ENCODE measurements around the gene ZFP64. TPM values are rescaled to one million over a fixed set of nuclear protein-coding genes. Genes with fewer than 3 reads are reported as not detected.
A peak's percentile ranks its signal among the peaks of the same experiment; 100 is the strongest.

Gene ZFP64
- total RNA-seq: 10 to 100 TPM; 13.2 to 16.3 (median 13.4) TPM

- Histone ChIP-seq H3K27me3 (no peaks in the 10 kb centered on the region), H3K36me3 (peaks cover 5 to 6% of the 10 kb centered on the region in 2 donors), H3K9me3 (no peaks in the 10 kb centered on the region), H3K4me3 (replicated peaks in 1 of 3) (peak within 1 kb of the TSS; percentile 49 to 97 (median 80)), H3K4me1 (peaks cover 4 to 13% of the 10 kb centered on the region in 2 donors), H3K27ac (peak within 1 kb of the TSS; percentile 74 to 95 (median 80))
- intact Hi-C loops (cut with DNase I): no loop called here
- 0% methylated on average over 23 to 38 of the region's 70 CpGs for WGBS, 2 donors
- DNase-seq: peak; percentile 61 to 73
- TF ChIP-seq POLR2A (IDR thresholded peaks at IDR 0.05) (peak in 1 of 2 donors; percentile 67), CTCF (IDR thresholded peaks at IDR 0.05) (peak in 5 of 6 experiments; percentile 25 to 51 (median 32))
Measured at GRCh38 chr20:52191132-52191915, at the start of gene ZFP64. TSS of gene ZFP64 (minus strand) at chr20:52191779. CDS start at chr20:52191636, 143 bp downstream.

DNA sequence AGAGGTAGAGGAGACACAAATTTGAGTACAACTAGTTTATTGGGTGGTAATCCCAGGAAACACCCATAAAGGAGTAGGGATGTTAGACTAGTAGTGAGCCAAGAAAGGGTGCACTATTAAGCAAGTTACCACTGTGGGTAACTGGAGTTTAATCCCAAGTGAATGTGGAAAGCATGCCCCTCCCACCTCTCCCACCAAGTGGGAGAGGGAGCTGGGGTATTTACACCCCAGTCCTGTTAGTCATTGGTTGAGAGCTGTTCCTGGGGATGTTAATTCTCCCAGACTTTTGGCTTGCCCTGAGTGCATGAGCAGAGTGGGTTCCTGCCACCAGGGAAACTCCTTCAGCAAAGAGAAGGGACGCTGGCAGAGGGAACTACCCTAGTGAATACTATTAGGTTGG, 49.2 kb upstream of the ZFP64 start:
- 83 to 85% methylated on average over 1 of the region's 1 CpG for WGBS, 2 donors
- TF ChIP-seq POLR2A (IDR thresholded peaks at IDR 0.05) (no peak), CTCF (IDR thresholded peaks at IDR 0.05) (no peak)
- intact Hi-C loops (cut with DNase I): no loop called here

DNA sequence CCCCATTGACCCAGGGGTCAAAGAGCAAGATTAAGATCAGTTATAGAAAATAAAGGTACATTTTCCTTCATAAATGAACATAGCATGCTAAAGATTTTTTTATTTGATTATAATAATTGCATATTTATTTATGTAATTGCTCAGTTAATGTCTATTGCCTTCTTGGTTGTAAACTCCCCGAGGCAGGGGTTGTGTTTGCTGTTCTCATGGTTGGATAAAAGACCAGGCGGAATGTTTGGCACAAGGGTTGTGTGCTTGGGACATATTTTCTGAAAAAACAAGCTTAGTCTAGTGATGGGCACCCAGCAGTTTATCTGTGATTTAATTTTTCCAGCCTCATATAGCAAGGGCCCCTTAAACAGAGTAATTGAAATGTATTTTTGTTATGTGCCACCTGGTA, 47.5 kb upstream of the ZFP64 start:
- H3K9me3 ChIP-seq: no peaks in the 10 kb centered on the region
- no peak for DNase-seq
- H3K4me1 ChIP-seq: no peaks in the 10 kb centered on the region
- no peak overlapping the region for H3K27ac ChIP-seq
- H3K27me3 ChIP-seq: no peaks in the 10 kb centered on the region
- WGBS, 2 donors: 89 to 91% methylated on average over 2 of the region's 2 CpGs
- H3K36me3 ChIP-seq: no peaks in the 10 kb centered on the region
- intact Hi-C loops (cut with DNase I): no loop called here
- no peak overlapping the region for H3K4me3 ChIP-seq (replicated peaks in 1 of 3)
- no peak for TF ChIP-seq POLR2A (IDR thresholded peaks at IDR 0.05)
- no peak for TF ChIP-seq CTCF (IDR thresholded peaks at IDR 0.05)

More for the DNA sequence above, 49.2 kb upstream of the ZFP64 start:
- no peaks in the 10 kb centered on the region for H3K4me1 ChIP-seq
- no peaks in the 10 kb centered on the region for H3K36me3 ChIP-seq
- H3K27ac ChIP-seq: no peak overlapping the region
- no peak for DNase-seq
- H3K4me3 ChIP-seq (replicated peaks in 1 of 3): no peak overlapping the region
- no peaks in the 10 kb centered on the region for H3K27me3 ChIP-seq
- H3K9me3 ChIP-seq: no peaks in the 10 kb centered on the region

GRCh38 chr20:52236292-52236691, 44.7 kb upstream of the ZFP64 start:
- Histone ChIP-seq H3K36me3 (no peaks in the 10 kb centered on the region), H3K27ac (no peak overlapping the region), H3K4me3 (replicated peaks in 1 of 3) (no peak overlapping the region), H3K4me1 (no peaks in the 10 kb centered on the region), H3K9me3 (no peaks in the 10 kb centered on the region), H3K27me3 (no peaks in the 10 kb centered on the region)
- DNase-seq: no peak
- intact Hi-C loops (cut with DNase I): no loop called here
- TF ChIP-seq POLR2A (IDR thresholded peaks at IDR 0.05): no peak
- no peak for TF ChIP-seq CTCF (IDR thresholded peaks at IDR 0.05)
- 90 to 93% methylated on average over 7 of the region's 7 CpGs for WGBS, 2 donors

GRCh38 chr20:52235129-52235528, 43.5 kb upstream of the ZFP64 start:
- H3K36me3 ChIP-seq: no peaks in the 10 kb centered on the region
- whole genome bisulfite sequencing, 2 donors: 95% methylated on average over 4 of the region's 4 CpGs
- no peaks in the 10 kb centered on the region for H3K9me3 ChIP-seq
- TF ChIP-seq POLR2A (IDR thresholded peaks at IDR 0.05): no peak
- no peak for TF ChIP-seq CTCF (IDR thresholded peaks at IDR 0.05)
- H3K4me1 ChIP-seq: no peaks in the 10 kb centered on the region
- H3K27me3 ChIP-seq: no peaks in the 10 kb centered on the region
- DNase-seq: no peak
- H3K4me3 ChIP-seq (replicated peaks in 1 of 3): no peak overlapping the region
- no peak overlapping the region for H3K27ac ChIP-seq
- intact Hi-C loops (cut with DNase I): no loop called here

Data from thyroid gland (tissue), 4 donors.